Activated naive CD4-positive, alpha-beta T cell treated with anti-CD3 and anti-CD28 coated beads, Interleukin-2, amount 10 ng/mL, durations not matched to agents 7 days and 5 days (primary cell): ENCODE data around the gene NT5C1A.

Source experiments
- CTCF ChIA-PET: fragments of 350-600 bp; sonication (Branson Sonifier 250); formaldehyde crosslinking; loops from one replicate; lab custom pipeline; 2021; ENCODE audit warnings: antibody characterized with exemption; lab: Charles Lee
- DNase-seq: peaks from one replicate; pipeline ENCODE4 v3.0.0-alpha.2; 2020
- H3K27ac Mint-ChIP-seq: one replicate; pipeline ENCODE4 v1.8.0; 2021; ENCODE audit warnings: mild to moderate bottlenecking, moderate library complexity, mixed read lengths
- H3K27me3 Mint-ChIP-seq: one replicate; pipeline ENCODE4 v1.8.0; 2021; ENCODE audit warnings: mild to moderate bottlenecking, mixed read lengths
- H3K36me3 Mint-ChIP-seq: one replicate; pipeline ENCODE4 v1.8.0; 2021; ENCODE audit warnings: mixed read lengths
- H3K4me1 Mint-ChIP-seq: one replicate; pipeline ENCODE4 v1.8.0; 2021; ENCODE audit warnings: mixed read lengths
- H3K4me3 Mint-ChIP-seq: one replicate; pipeline ENCODE4 v1.8.0; 2021; ENCODE audit warnings: mild to moderate bottlenecking, moderate library complexity, mixed read lengths
- H3K9me3 Mint-ChIP-seq: one replicate; pipeline ENCODE4 v1.8.0; 2021; ENCODE audit warnings: mixed read lengths

NT5C1A gene

GRCh38 chr1:39668111-39668510 lies 3.8 kb downstream of the NT5C1A start:
- Mint-ChIP-seq H3K36me3 (no peaks in the 10 kb centered on the region), H3K27me3 (peaks cover 61% of the 10 kb centered on the region), H3K4me3 (no peak overlapping the region), H3K27ac (no peak overlapping the region), H3K9me3 (no peaks in the 10 kb centered on the region), H3K4me1 (peaks cover 13% of the 10 kb centered on the region)
- no peak for DNase-seq
- CTCF ChIA-PET: interaction anchor here (0.7 to 10.3 kb wide), 6 partner anchors 9 to 62 kb away, joined by 3 to 115 read pairs (median 10); no protein-coding TSS in a partner anchor

GRCh38 chr1:39666772-39667171 lies 5.1 kb downstream of the NT5C1A start:
- H3K27ac Mint-ChIP-seq: no peak overlapping the region
- H3K4me1 Mint-ChIP-seq: peaks cover 11% of the 10 kb centered on the region
- H3K9me3 Mint-ChIP-seq: no peaks in the 10 kb centered on the region
- no peak for DNase-seq
- CTCF ChIA-PET: interaction anchor here (0.8 to 10.3 kb wide), 4 partner anchors 8 to 61 kb away, joined by 5 to 115 read pairs (median 11); no protein-coding TSS in a partner anchor
- H3K4me3 Mint-ChIP-seq: no peak overlapping the region
- H3K36me3 Mint-ChIP-seq: no peaks in the 10 kb centered on the region
- H3K27me3 Mint-ChIP-seq: peaks cover 54% of the 10 kb centered on the region

GRCh38 chr1:39663559-39663958 lies 8.3 kb downstream of the NT5C1A start:
- H3K27me3 Mint-ChIP-seq: peaks cover 40% of the 10 kb centered on the region
- no peak overlapping the region for H3K27ac Mint-ChIP-seq
- H3K4me1 Mint-ChIP-seq: peaks cover 11% of the 10 kb centered on the region
- H3K9me3 Mint-ChIP-seq: no peaks in the 10 kb centered on the region
- no peak for DNase-seq
- CTCF ChIA-PET: interaction anchor here (0.7 to 7.8 kb wide), 3 partner anchors 10 to 1674 kb away, joined by 3 to 126 read pairs (median 6); partner anchors contain the start of gene SF3A3
- H3K36me3 Mint-ChIP-seq: no peaks in the 10 kb centered on the region
- no peak overlapping the region for H3K4me3 Mint-ChIP-seq

- peaks cover 39% of the 10 kb centered on the region for H3K27me3 Mint-ChIP-seq
- DNase-seq: no peak
- no peak overlapping the region for H3K27ac Mint-ChIP-seq
- CTCF ChIA-PET: interaction anchor here (1.4 to 7.8 kb wide), 2 partner anchors 10 to 55 kb away, joined by 6 to 126 read pairs; no protein-coding TSS in a partner anchor
- H3K36me3 Mint-ChIP-seq: no peaks in the 10 kb centered on the region
- H3K4me1 Mint-ChIP-seq: peaks cover 12% of the 10 kb centered on the region
- no peak overlapping the region for H3K4me3 Mint-ChIP-seq
- H3K9me3 Mint-ChIP-seq: no peaks in the 10 kb centered on the region
These were observed 9.0 kb downstream of the NT5C1A start for GRCh38 chr1:39662861-39663260.

GRCh38 chr1:39659538-39659937 lies 12.4 kb downstream of the NT5C1A start:
- no peak for DNase-seq
- no peaks in the 10 kb centered on the region for H3K36me3 Mint-ChIP-seq
- H3K4me3 Mint-ChIP-seq: no peak overlapping the region
- H3K9me3 Mint-ChIP-seq: no peaks in the 10 kb centered on the region
- H3K27ac Mint-ChIP-seq: no peak overlapping the region
- peaks cover 4% of the 10 kb centered on the region for H3K4me1 Mint-ChIP-seq
- H3K27me3 Mint-ChIP-seq: peaks cover 42% of the 10 kb centered on the region
- CTCF ChIA-PET: interaction anchor here (1.1 to 7.8 kb wide), 7 partner anchors 9 to 102 kb away, joined by 3 to 126 read pairs (median 8); partner anchors contain the start of gene NT5C1A

- Mint-ChIP-seq H3K4me3 (no peak overlapping the region), H3K27me3 (peaks cover 42% of the 10 kb centered on the region), H3K27ac (no peak overlapping the region), H3K36me3 (no peaks in the 10 kb centered on the region), H3K9me3 (no peaks in the 10 kb centered on the region), H3K4me1 (peaks cover 4% of the 10 kb centered on the region)
- no peak for DNase-seq
- CTCF ChIA-PET: interaction anchor here (1.1 to 7.8 kb wide), 16 partner anchors 8 to 140 kb away, joined by 3 to 126 read pairs (median 6); partner anchors contain the start of genes HPCAL4 and NT5C1A
These were observed 12.8 kb downstream of the NT5C1A start for GRCh38 chr1:39659110-39659509.

GRCh38 chr1:39657923-39658485 lies 13.9 kb downstream of the NT5C1A start:
- Mint-ChIP-seq H3K27ac (peak overlapping the region; percentile 67), H3K9me3 (no peaks in the 10 kb centered on the region), H3K4me1 (peaks cover 9% of the 10 kb centered on the region), H3K36me3 (no peaks in the 10 kb centered on the region), H3K27me3 (peaks cover 49% of the 10 kb centered on the region), H3K4me3 (no peak overlapping the region)
- CTCF ChIA-PET: interaction anchor here (0.7 to 7.8 kb wide), 29 partner anchors 8 to 735 kb away, joined by 3 to 126 read pairs (median 4); partner anchors contain the start of genes HPCAL4 and NT5C1A
- DNase-seq: peak; percentile 78

- H3K4me1 Mint-ChIP-seq: peaks cover 9% of the 10 kb centered on the region
- H3K9me3 Mint-ChIP-seq: no peaks in the 10 kb centered on the region
- no peak overlapping the region for H3K27ac Mint-ChIP-seq
- no peaks in the 10 kb centered on the region for H3K36me3 Mint-ChIP-seq
- H3K27me3 Mint-ChIP-seq: peaks cover 49% of the 10 kb centered on the region
- no peak overlapping the region for H3K4me3 Mint-ChIP-seq
- CTCF ChIA-PET: interaction anchor here (0.7 to 7.8 kb wide), 27 partner anchors 8 to 735 kb away, joined by 3 to 126 read pairs (median 4); partner anchors contain the start of genes HPCAL4 and NT5C1A
- DNase-seq: no peak
These were observed 14.5 kb downstream of the NT5C1A start for GRCh38 chr1:39657402-39657801.

- Mint-ChIP-seq H3K27me3 (peaks cover 39% of the 10 kb centered on the region), H3K36me3 (no peaks in the 10 kb centered on the region), H3K4me1 (peaks cover 9% of the 10 kb centered on the region), H3K27ac (no peak overlapping the region), H3K9me3 (no peaks in the 10 kb centered on the region), H3K4me3 (no peak overlapping the region)
- CTCF ChIA-PET: interaction anchor here (2.4 to 7.8 kb wide), 5 partner anchors 14 to 48 kb away, joined by 8 to 126 read pairs (median 18); partner anchors contain the start of genes HPCAL4 and NT5C1A
- DNase-seq: no peak
These were observed 15.5 kb downstream of the NT5C1A start for GRCh38 chr1:39656391-39656790.

- CTCF ChIA-PET: interaction anchor here (1.0 to 4.8 kb wide), 5 partner anchors 11 to 79 kb away, joined by 3 to 90 read pairs (median 4); partner anchors contain the start of gene PABPC4
- Mint-ChIP-seq H3K9me3 (no peaks in the 10 kb centered on the region), H3K4me1 (peaks cover 9% of the 10 kb centered on the region), H3K27me3 (peaks cover 35% of the 10 kb centered on the region), H3K36me3 (no peaks in the 10 kb centered on the region), H3K4me3 (no peak overlapping the region), H3K27ac (no peak overlapping the region)
- DNase-seq: no peak
These were observed 16.2 kb downstream of the NT5C1A start for GRCh38 chr1:39655578-39656268.

GRCh38 chr1:39654291-39654690 lies 17.6 kb downstream of the NT5C1A start:
- Mint-ChIP-seq H3K27ac (no peak overlapping the region), H3K27me3 (peaks cover 36% of the 10 kb centered on the region), H3K4me1 (peaks cover 9% of the 10 kb centered on the region), H3K36me3 (no peaks in the 10 kb centered on the region), H3K4me3 (no peak overlapping the region), H3K9me3 (no peaks in the 10 kb centered on the region)
- CTCF ChIA-PET: interaction anchor here (0.8 to 4.8 kb wide), 9 partner anchors 12 to 555 kb away, joined by 3 to 90 read pairs (median 4); partner anchors contain the start of genes NT5C1A and PABPC4
- DNase-seq: no peak

- Mint-ChIP-seq H3K27me3 (peaks cover 36% of the 10 kb centered on the region), H3K36me3 (no peaks in the 10 kb centered on the region), H3K4me1 (peaks cover 9% of the 10 kb centered on the region), H3K4me3 (no peak overlapping the region), H3K9me3 (no peaks in the 10 kb centered on the region), H3K27ac (no peak overlapping the region)
- CTCF ChIA-PET: interaction anchor here (0.6 to 4.8 kb wide), 12 partner anchors 8 to 555 kb away, joined by 3 to 90 read pairs (median 4); partner anchors contain the start of gene NT5C1A
- peak; percentile 84 for DNase-seq
These were observed 18.3 kb downstream of the NT5C1A start for GRCh38 chr1:39653546-39654031.

- no peaks in the 10 kb centered on the region for H3K36me3 Mint-ChIP-seq
- no peak overlapping the region for H3K4me3 Mint-ChIP-seq
- H3K9me3 Mint-ChIP-seq: no peaks in the 10 kb centered on the region
- no peak for DNase-seq
- CTCF ChIA-PET: interaction anchor here (3.4 to 4.8 kb wide), 2 partner anchors 14 to 45 kb away, joined by 12 to 90 read pairs; no protein-coding TSS in a partner anchor
- no peak overlapping the region for H3K27ac Mint-ChIP-seq
- H3K4me1 Mint-ChIP-seq: peaks cover 5% of the 10 kb centered on the region
- H3K27me3 Mint-ChIP-seq: peaks cover 30% of the 10 kb centered on the region
These were observed 19.4 kb downstream of the NT5C1A start for GRCh38 chr1:39652554-39652953.

GRCh38 chr1:39652105-39652504 lies 19.8 kb downstream of the NT5C1A start:
- Mint-ChIP-seq H3K9me3 (no peaks in the 10 kb centered on the region), H3K4me3 (no peak overlapping the region), H3K27ac (no peak overlapping the region), H3K27me3 (peaks cover 30% of the 10 kb centered on the region), H3K4me1 (peaks cover 5% of the 10 kb centered on the region), H3K36me3 (no peaks in the 10 kb centered on the region)
- CTCF ChIA-PET: interaction anchor here (4.8 kb wide), 1 partner anchor 44 kb away, joined by 90 read pairs; no protein-coding TSS in a partner anchor
- DNase-seq: no peak
